Stimulated activated CD4-positive, alpha-beta T cell treated with anti-CD3 and anti-CD28 coated beads, Interleukin-2, amount 100 ng/mL, for 24 hours (primary cell): ENCODE data around the gene CAD.
"Not testable (repeated sequence)": the region's sequence is repeated elsewhere in the genome, so short reads cannot be mapped to it uniquely, and the experiment has no call there.

ENCODE experiments used
- DNase-seq, 2 donors: peaks; one replicate each; pipeline ENCODE4 v3.0.0-alpha.2; 2020

The CAD gene

GRCh38 chr2:27217173-27218121 is at the start of gene CAD:
TSS of gene CAD (plus strand) at chr2:27217369. CDS start at chr2:27217552, 183 bp downstream.
- peak; percentile 92 to 95 for DNase-seq

GRCh38 chr2:27170581-27171337 is 46.4 kb upstream of the CAD start:
- DNase-seq: no peak

DNA sequence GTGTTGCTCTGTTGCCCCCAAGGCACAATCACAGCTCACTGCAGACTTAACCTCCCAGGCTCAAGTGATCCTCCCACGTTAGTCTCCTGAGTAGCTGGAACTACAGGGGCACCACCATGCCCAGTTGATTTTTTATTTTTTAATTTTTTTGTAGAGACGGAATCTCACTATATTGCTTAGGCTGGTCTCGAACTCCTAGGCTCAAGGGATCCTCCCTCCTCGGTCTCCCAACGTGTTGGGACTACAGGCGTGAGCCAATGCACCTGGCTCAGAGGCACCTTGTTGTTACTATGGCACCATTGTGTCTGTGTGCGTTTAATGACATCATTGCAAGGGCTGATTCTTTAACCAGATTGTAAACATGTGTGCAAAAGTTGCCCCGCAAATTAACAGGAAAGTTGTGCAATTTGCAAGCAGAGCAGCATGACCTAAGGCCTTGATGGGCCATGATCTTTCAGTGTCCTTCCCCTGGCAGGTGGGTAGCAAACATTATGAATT is 45.8 kb upstream of the CAD start:
- no peak for DNase-seq

DNA sequence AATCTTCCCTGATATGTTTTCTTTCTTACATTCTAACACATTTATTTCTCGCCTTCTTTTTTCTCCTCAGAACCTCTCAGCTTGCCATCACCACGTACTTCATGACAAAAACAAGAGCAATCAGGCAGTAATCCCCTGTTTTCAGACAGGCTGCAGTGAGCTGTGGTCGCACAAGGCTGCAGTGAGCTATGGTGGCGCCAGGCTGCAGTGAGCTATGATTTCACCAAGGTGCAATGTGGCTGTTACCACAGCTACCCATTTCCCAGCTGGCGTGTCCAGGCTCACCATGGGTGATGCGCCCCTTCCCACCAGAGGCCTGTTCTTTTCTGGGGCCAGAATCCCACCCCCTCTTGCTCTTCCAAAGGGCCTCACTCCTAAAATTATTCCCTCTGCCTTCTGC is 42.5 kb upstream of the CAD start:
- no peak for DNase-seq

DNA sequence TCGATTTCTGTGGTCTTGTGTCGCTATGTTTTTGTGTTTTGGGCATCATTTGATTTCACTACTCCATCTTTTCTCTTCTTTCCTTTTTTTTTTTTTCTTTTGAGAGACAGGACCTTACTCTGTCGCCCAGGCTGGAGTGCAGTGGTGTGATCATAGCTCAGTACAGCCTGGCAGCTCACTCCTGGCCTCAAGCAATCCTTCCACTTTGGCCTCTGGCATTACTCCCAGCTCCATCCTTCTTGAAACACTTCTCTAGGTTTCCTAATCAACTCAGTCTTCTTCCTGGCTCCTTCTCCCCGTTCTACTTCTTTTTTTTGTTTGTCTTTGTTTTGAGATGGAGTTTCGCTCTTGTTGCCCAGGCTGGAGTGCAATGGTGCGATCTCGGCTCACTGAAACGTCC is 41.8 kb upstream of the CAD start:
- DNase-seq: no peak

DNA sequence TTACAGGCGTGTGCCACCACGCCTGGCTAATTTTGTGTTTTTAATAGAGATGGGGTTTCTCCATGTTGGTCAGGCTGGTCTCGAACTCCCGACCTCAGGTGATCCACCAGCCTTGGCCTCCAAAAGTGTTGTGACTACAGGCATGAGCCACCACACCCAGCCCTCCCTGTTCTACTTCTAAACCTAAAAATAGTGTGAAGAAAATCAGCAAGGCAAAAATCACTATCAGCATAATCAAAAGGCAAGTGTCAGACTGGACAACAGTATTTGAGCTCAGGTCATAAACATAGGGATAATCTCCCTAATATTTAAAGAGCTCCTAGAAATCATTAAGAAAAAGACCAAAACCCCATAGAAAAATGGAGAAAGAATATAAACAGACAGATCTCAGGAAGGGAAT is 41.4 kb upstream of the CAD start:
- not testable (repeated sequence) for DNase-seq

- DNase-seq: no peak
These were observed 39.5 kb upstream of the CAD start for GRCh38 chr2:27177441-27178351.

GRCh38 chr2:27178469-27178868 is 38.7 kb upstream of the CAD start:
- DNase-seq: no peak

- DNase-seq: no peak
These were observed 37.7 kb upstream of the CAD start for GRCh38 chr2:27179344-27180000.

DNA sequence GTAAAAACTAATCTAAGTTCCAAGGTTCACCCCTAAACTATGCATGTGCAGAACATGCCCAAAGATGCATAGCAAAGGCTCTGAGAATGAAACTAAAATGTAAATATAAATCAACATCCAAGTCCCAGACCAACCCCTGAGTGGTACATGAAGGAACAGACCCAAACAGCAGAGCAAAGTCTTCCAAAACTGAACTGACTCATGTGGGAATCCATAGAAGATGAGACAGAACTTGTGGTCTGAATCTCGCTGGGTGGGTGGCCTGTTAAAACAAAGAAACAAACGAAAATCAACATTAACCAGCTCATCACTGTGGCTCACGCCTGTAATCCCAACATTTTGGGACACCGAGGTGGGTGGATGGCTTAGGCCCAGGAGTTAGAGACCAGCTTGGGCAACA is 34.8 kb upstream of the CAD start:
- no peak for DNase-seq

DNA sequence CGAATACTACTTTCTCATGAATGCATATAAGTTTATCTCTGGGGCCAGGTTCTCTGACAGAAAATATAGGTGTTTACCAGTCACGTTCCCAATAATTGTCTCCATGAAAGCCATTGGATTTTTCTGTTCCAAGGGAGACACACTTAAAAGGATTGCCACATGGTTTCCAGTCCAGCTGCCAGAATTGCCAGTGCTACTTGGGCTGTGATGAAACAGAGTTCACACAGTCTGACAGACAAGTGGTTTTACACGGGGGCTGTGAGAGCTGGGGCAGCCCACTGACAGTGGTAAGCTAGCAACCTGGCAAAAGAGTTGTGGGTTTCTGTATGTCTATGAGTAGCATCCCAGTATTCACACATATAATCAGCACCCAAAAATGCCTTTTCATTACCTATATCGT is 33.1 kb upstream of the CAD start:
- no peak for DNase-seq

- no peak for DNase-seq
These were observed 31.7 kb upstream of the CAD start for GRCh38 chr2:27185331-27186026.

DNA sequence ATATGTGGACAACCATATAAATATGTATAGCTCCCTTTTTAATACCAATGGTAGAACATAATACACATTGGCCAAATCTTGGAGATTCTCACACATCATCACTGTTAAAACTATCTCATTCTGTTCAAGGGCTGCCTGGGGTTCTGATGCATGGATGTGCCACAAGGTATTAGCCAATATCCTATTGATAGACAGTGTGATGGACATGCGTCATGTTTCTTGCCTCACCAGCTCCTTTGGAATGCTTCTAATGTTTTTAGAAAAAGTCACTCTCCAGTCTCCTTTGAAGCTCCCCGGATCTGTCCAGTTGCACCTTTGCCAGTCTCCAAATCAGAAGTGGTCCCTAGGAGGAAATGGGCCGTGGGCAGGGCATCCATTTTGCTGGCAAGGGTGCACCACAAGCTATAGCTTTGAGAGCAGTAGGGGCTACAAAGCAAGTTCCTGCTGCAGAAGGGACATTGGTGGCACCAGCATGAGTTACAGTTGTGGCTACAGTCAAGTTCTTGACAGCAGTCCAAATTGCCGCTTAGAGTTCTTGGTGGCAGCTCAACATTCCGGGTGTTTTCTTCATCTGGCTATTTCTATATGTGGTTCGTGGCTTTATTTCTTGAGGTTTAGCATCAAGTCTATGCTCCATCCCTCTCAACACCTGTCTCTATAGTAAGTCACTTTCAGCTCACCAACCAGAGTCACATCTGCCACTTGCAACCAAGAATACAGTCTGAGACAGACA is 30.4 kb upstream of the CAD start:
- DNase-seq: no peak

DNA sequence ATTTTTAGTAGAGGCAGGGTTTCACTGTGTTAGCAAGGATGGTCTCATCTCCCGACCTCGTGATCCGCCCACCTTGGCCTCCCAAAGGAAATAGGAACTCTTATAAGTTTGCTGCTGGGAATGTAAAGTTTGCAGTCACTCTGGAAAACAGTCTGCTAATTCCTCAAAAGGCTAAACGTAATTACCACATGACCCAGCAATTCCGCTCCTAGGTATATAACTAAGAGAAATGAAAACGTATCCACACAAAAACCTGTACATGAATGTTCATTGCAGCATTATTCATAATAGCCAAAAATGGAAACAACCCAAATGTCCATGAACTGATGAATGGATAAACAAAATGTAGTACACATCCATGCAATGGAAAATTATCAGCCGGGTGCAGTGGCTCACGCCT is 27.2 kb upstream of the CAD start:
- no peak for DNase-seq

DNA sequence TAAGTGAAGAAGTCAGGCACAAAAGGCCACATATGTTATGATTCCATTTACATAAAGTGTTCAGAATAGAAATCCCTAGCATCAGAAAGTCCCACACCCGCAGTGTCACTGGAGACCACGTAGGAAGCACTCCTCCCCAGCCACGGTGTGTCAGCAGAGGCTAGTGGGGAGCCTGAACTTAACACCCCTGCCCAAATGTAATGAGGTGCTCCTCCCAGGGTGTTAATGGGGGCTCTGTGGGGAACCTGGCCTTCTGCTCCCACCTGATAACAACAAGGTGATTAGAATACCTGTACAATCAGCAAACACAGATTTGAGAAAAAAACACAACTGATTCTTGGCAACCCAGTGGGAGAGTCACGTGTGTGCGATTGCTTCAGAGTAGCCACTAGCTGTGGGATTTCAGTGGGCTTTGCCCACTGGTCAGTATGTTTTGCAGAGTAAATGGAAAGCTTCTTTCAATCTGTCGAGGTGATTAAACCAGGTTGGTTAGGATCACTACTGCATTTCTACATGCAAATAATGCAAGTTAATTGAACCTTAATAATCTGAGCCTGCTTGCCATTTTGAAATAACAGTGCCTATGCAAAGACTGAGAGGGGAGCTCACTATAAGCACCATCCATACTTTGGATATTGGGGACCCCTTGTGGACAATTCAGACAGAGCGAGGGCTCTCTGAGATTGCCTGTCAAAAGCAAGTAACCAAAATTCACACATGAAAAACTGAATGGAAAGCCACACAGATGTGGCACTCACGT is 25.9 kb upstream of the CAD start:
- peak in 1 of 2 donors; percentile 21 for DNase-seq

DNA sequence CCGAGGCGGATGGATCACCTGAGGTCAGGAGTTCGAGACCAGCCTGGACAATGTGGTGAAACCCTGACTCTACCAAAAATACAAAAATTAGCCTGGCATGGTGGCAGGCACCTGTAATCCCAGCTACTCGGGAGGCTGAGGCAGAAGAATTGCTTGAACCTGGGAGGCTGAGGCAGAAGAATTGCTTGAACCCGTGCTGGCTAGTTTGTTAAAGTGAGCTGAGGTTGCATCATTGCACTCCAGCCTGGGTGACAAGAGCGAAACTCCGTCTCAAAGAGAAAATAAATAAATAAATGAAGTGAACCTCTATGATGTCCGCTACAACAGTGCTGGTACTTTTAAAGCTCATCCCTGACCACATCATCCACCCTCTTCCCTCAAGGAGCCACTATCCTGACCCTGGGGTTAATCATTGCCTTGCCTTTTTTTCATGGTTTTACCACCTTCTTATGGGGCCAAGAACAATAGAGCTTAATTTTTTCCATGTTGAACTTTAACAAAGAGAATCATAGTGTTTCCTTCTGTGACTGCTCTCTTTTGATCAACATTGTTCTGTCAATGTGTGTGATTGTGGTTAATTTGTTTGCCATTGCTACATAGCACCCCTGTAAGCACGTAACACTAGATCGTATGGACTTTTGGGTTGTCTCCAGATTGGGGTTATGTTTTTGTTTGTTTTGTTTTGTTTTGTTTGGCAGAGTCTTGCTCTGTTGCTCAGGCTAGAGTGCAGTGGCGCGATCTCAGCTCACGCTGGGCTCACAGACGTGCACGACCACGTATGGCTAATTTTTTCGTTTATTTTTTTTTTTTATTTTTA is 22.4 kb upstream of the CAD start:
- no peak for DNase-seq

DNA sequence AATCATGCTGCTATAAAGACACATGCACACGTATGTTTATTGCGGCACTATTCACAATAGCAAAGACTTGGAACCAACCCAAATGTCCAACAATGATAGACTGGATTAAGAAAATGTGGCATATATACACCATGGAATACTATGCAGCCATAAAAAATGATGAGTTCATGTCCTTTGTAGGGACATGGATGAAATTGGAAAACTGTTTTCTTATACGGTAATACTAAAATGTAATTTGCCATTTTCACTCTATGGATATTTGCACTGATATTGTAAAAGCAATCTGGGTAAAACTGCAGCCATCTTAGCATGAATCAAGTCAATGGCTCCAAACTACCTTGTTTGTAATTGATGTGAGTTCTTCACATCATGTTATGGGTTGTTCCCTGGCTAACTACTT is 21.4 kb upstream of the CAD start:
- not testable (repeated sequence) for DNase-seq

GRCh38 chr2:27198068-27198467 is 19.1 kb upstream of the CAD start:
- not testable (repeated sequence) for DNase-seq

DNA sequence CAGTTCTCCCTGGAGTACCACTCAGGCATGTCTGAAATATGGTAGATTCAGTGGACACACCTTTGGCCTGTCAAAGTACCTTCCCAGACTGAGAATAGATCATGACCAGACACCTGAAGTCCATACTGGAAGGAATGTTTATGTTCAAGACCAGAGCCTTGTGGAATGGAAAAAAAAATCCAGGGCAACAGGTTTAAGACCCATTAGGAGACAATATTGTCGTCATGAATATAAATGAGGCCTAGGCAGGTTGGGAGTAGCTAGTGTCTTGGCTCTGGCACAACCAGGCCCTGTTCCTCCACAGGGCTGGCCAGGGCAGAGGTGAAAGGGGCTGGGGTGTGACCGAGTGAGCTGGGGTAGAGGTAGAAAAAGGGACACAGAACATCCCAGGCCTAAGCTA is 18.5 kb upstream of the CAD start:
- no peak for DNase-seq
